GM12874 (cell line): ENCODE measurements around the gene PPP3CA.

Experiments
- CTCF ChIP-seq: IDR thresholded peaks from 2 replicates; pipeline ENCODE4 v1.5.1; 2011; ENCODE audit warnings: low read depth, mild to moderate bottlenecking, control low read depth, low read length, moderate library complexity; ENCODE audit not compliant: insufficient read depth

PPP3CA gene

GRCh38 chr4:101287324-101287723 lies 60.0 kb downstream of the PPP3CA start:
- no peak for TF ChIP-seq CTCF

GRCh38 chr4:101286663-101287062 lies 60.7 kb downstream of the PPP3CA start:
- TF ChIP-seq CTCF, result no peak

GRCh38 chr4:101285985-101286384 lies 61.3 kb downstream of the PPP3CA start:
- no peak for TF ChIP-seq CTCF

- no peak for TF ChIP-seq CTCF
Observed at GRCh38 chr4:101284546-101284945, 62.8 kb downstream of the PPP3CA start.

- no peak for TF ChIP-seq CTCF
Observed at GRCh38 chr4:101283434-101283833, 63.9 kb downstream of the PPP3CA start.

- TF ChIP-seq CTCF, result no peak
Observed at GRCh38 chr4:101282076-101282844, 65.1 kb downstream of the PPP3CA start.

GRCh38 chr4:101280866-101281600 lies 66.3 kb downstream of the PPP3CA start:
- no peak for TF ChIP-seq CTCF
